Measurements from ENCODE around the gene LAMA3. TPM values are rescaled to one million over a fixed set of nuclear protein-coding genes. Genes with fewer than 3 reads are reported as not detected.

LAMA3 gene
- total RNA-seq, 1 donor, result 5.2 TPM

DNA sequence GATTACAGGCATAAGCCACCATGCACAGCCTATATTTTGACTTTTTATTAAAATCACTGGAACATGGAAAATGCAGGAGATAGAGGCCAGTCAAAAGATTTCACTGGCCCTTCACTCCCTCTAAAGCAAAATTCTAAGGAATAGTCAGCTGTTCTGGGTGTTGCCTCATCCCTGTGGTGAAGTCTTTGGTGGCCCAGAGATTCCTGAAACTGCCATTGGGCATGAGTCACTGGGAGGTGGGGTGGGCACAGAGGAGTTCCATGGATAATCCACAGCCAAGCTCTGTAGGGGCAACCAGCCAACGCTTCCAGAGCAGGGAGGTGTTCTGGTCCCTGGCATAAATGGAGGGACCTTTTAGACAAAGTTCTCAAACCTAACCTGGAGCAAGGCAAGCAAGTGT, 235.6 kb downstream of the LAMA3 start:
- no peak for DNase-seq (ENCODE audit: low read depth)
- no peak overlapping the region for H3K4me3 ChIP-seq (ENCODE audit: low read depth, low read length)
- TF ChIP-seq CTCF (IDR thresholded peaks at IDR 0.05; ENCODE audit: insufficient read depth, low read depth, low read length), result no peak

DNA sequence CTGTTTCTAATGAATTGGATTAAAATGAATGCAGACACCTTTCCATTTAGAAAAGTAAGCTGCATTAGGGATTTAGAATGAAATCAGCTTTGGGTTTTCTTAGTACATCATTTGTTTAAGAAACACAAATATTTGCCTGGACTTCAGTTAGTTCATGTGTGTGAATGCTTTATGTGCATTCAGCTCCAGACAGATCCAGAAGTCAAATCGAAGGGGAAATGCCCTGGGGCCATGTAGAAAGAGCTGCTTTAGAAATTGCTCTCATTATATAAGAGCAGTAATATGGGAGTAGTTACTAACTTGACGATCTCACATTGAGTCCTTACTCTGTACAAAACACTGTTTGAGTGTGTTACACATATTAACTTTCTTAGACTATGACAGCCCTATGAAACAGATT, 237.3 kb downstream of the LAMA3 start:
- no peak for DNase-seq (ENCODE audit: low read depth)
- no peak overlapping the region for H3K4me3 ChIP-seq (ENCODE audit: low read depth, low read length)
- no peak for TF ChIP-seq CTCF (IDR thresholded peaks at IDR 0.05; ENCODE audit: insufficient read depth, low read depth, low read length)

DNA sequence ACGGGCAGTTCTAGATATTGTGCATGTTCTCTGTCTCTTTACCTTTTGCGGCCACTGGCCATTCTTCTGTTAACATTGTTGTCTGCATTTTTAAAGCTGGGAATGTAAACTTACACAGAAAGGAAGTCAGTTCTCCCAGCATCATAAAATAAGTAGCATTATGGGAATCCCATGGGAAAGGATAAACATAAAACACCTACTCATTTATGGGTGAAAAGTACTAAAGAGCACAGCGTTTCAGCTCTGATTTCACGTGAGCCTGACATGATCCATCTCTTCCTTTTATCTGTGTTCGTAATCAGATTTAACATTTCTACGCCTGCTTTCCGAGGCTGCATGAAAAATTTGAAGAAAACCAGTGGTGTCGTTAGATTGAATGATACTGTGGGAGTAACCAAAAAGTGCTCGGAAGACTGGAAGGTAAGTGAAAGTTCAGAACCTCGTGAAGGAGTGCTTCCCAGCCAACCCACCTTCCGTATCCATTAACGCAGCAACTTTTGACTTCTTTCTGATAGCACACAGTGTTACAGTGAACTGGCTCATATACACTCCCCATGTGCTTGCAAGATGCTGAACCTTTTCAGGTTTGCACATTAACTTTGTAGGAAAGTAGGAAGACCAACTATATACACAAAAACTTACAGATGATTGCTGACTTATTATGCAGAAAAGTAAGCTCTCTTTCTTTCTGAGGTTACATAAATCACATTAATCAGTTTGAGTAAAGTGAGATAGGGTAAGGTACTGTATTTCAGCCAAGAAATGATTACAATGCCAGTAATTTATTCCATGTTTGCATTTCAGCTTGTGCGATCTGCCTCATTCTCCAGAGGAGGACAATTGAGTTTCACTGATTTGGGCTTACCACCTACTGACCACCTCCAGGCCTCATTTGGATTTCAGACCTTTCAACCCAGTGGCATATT, 238.8 kb downstream of the LAMA3 start:
- no peak overlapping the region for H3K4me3 ChIP-seq (ENCODE audit: low read depth, low read length)
- DNase-seq (ENCODE audit: low read depth), result peak; percentile 75
- no peak for TF ChIP-seq CTCF (IDR thresholded peaks at IDR 0.05; ENCODE audit: insufficient read depth, low read depth, low read length)

GRCh38 chr18:23929362-23929930, 240.2 kb downstream of the LAMA3 start:
- no peak for TF ChIP-seq CTCF (IDR thresholded peaks at IDR 0.05; ENCODE audit: insufficient read depth, low read depth, low read length)
- H3K4me3 ChIP-seq (ENCODE audit: low read depth, low read length), result no peak overlapping the region
- no peak for DNase-seq (ENCODE audit: low read depth)

GRCh38 chr18:23930002-23930401, 240.7 kb downstream of the LAMA3 start:
- H3K4me3 ChIP-seq (ENCODE audit: low read depth, low read length), result no peak overlapping the region
- TF ChIP-seq CTCF (IDR thresholded peaks at IDR 0.05; ENCODE audit: insufficient read depth, low read depth, low read length), result no peak
- no peak for DNase-seq (ENCODE audit: low read depth)

- no peak overlapping the region for H3K4me3 ChIP-seq (ENCODE audit: low read depth, low read length)
- DNase-seq (ENCODE audit: low read depth), result peak; percentile 26
- no peak for TF ChIP-seq CTCF (IDR thresholded peaks at IDR 0.05; ENCODE audit: insufficient read depth, low read depth, low read length)
Measured at GRCh38 chr18:23932385-23933067, 243.3 kb downstream of the LAMA3 start.
